ENCODE results near the gene TMEM109. TPM values are rescaled to one million over a fixed set of nuclear protein-coding genes. Genes with fewer than 3 reads are reported as not detected.

TMEM109 gene
- total and polyA plus RNA-seq, 9 of the 15 experiments (the other 6 are each of a cell fraction or from before 2014, with no cell fraction given): 9.2 to 71.3 (median 30.5) TPM

- TF ChIP-seq CHD7 (IDR thresholded peaks at IDR 0.05; ENCODE audit: low read depth, low read length) (no peak), SMARCA5 (IDR thresholded peaks at IDR 0.05) (no peak)
Measured at GRCh38 chr11:60941371-60942119, 27.6 kb downstream of the TMEM109 start (continued).

All from K562 (cell line).